GM12875 (cell line): ENCODE results near the gene CD59.

Experiments
- H3K4me3 ChIP-seq: one replicate; pipeline ENCODE4 v1.5.1; 2011; ENCODE audit warnings: low read depth, low read length, control low read depth
- CTCF ChIP-seq: IDR thresholded peaks from 2 replicates; pipeline ENCODE4 v1.5.1; 2011; ENCODE audit warnings: low read depth, mild to moderate bottlenecking, control low read depth, inconsistent platforms, low read length, moderate library complexity, borderline replicate concordance; ENCODE audit not compliant: insufficient read depth

CD59 gene

DNA sequence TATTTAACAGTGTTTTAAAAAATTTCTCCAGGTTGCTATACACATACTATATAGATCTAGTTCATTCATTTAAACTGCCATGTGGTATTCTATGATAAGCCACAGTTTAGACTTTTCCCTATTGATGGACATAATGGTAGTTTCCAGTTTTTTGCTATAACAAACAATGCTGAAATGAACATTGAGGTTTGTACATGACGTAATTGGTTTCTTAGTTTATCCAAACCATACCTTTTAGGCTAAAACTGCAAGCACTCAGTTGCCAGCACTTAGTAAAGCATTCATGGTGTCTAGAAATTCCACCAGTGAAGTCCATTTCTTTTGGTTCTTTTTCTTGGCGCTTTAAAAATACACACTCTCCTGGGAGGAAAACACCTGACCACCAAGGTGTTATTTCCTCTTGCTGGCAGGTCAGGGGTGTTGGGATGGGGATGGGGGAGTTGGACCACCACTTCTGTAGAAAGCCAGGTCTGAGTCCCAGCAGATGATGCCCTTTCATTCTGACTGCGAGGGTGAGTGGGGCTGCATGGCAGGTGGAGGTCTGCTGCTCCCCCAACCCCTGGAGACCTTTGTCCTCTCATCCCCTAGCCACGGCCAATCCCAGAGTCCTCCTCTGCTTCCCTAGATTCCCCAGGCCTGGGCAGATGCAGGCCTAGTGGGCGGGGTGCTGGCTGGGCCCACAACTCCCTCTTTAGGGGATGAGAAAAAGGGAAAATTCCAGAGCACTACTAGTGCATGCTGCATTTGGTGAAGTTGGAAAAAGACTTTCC is 76.7 kb downstream of the CD59 start:
- no peak for TF ChIP-seq CTCF
- no peak overlapping the region for H3K4me3 ChIP-seq

- H3K4me3 ChIP-seq = no peak overlapping the region
These were observed 77.9 kb downstream of the CD59 start for GRCh38 chr11:33658195-33658900.

DNA sequence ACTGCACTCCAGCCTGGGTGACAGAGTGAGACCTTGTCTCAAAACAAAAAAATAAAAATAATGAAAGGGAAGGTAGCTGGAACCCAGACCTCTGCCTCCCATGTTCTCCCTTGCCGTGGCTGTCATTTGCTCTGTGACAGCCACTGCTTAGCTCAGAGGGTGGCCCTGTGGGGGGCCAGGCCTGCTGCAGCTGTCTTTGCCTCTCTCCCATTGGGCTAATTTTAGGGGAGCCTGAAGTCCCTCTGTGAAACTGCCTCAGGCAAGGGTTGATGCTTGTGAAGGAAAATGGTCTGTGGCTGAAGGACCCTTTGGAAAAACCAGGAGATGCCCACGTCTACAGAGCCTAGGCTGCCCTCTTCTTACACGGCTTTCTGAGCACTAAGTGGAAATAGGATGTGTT is 78.5 kb downstream of the CD59 start:
- H3K4me3 ChIP-seq = no peak overlapping the region

More at GRCh38 chr11:33658195-33658900, 77.9 kb downstream of the CD59 start:
- TF ChIP-seq CTCF = no peak

GRCh38 chr11:33656768-33657167 is 79.5 kb downstream of the CD59 start:
- H3K4me3 ChIP-seq = no peak overlapping the region
- no peak for TF ChIP-seq CTCF

More for the DNA sequence above, 78.5 kb downstream of the CD59 start:
- TF ChIP-seq CTCF = no peak

GRCh38 chr11:33655842-33656600 is 80.2 kb downstream of the CD59 start:
- no peak for TF ChIP-seq CTCF

GRCh38 chr11:33654594-33654993 is 81.6 kb downstream of the CD59 start:
- TF ChIP-seq CTCF = no peak
- no peak overlapping the region for H3K4me3 ChIP-seq

More at GRCh38 chr11:33655842-33656600, 80.2 kb downstream of the CD59 start:
- no peak overlapping the region for H3K4me3 ChIP-seq
